LoVo (cell line): ENCODE measurements around the gene NEMP1.

Experiments used
- DNase-seq: peaks from one replicate; pipeline ENCODE4 v3.0.0-alpha.2; 2016; ENCODE audit warnings: low spot score

Gene NEMP1

GRCh38 chr12:57107456-57108155 is 29.0 kb upstream of the NEMP1 start:
- DNase-seq = no peak

GRCh38 chr12:57106021-57106708 is 27.6 kb upstream of the NEMP1 start:
- DNase-seq = no peak

GRCh38 chr12:57105011-57105753 is 26.6 kb upstream of the NEMP1 start:
- DNase-seq = no peak

- DNase-seq = no peak
Observed at GRCh38 chr12:57104292-57104910, 25.8 kb upstream of the NEMP1 start.

- no peak for DNase-seq
Observed at GRCh38 chr12:57103856-57104255, 25.3 kb upstream of the NEMP1 start.

GRCh38 chr12:57101892-57102695 is 23.5 kb upstream of the NEMP1 start:
- peak; percentile 40 for DNase-seq

- DNase-seq = no peak
Observed at GRCh38 chr12:57099766-57100165, 21.2 kb upstream of the NEMP1 start.

- no peak for DNase-seq
Observed at GRCh38 chr12:57099047-57099714, 20.6 kb upstream of the NEMP1 start.

- no peak for DNase-seq
Observed at GRCh38 chr12:57098546-57098945, 20.0 kb upstream of the NEMP1 start.

- no peak for DNase-seq
Observed at GRCh38 chr12:57097554-57097835, 18.9 kb upstream of the NEMP1 start.

- DNase-seq = no peak
Observed at GRCh38 chr12:57096748-57097553, 18.4 kb upstream of the NEMP1 start.

- DNase-seq = no peak
Observed at GRCh38 chr12:57096099-57096572, 17.5 kb upstream of the NEMP1 start.

GRCh38 chr12:57095440-57095839 is 16.8 kb upstream of the NEMP1 start:
- no peak for DNase-seq

- no peak for DNase-seq
Observed at GRCh38 chr12:57094208-57095160, 15.9 kb upstream of the NEMP1 start.

GRCh38 chr12:57093415-57094207 is 15.0 kb upstream of the NEMP1 start:
- DNase-seq = peak; percentile 38

- no peak for DNase-seq
Observed at GRCh38 chr12:57092876-57093414, 14.4 kb upstream of the NEMP1 start.

GRCh38 chr12:57092529-57092862 is 13.9 kb upstream of the NEMP1 start:
- DNase-seq = no peak
